WERI-Rb-1 (cell line): ENCODE measurements around the gene FLT3LG.

Source experiments
- DNase-seq: peaks from one replicate; pipeline ENCODE4 v3.0.0-alpha.2; 2020
- H3K27ac ChIP-seq: fragments of 250-450 bp; sonication (Bioruptor Pico); 2 replicates; pipeline ENCODE4 v1.5.1; 2020; ENCODE audit warnings: mild to moderate bottlenecking, moderate library complexity
- H3K27me3 ChIP-seq: fragments of 250-450 bp; sonication (Bioruptor Pico); 2 replicates; pipeline ENCODE4 v1.5.1; 2021; ENCODE audit warnings: mild to moderate bottlenecking, low read depth, moderate library complexity; ENCODE audit not compliant: insufficient read depth, severe bottlenecking
- H3K36me3 ChIP-seq: fragments of 250-450 bp; sonication (Bioruptor Pico); 2 replicates; pipeline ENCODE4 v1.5.1; 2020; ENCODE audit warnings: mild to moderate bottlenecking, moderate library complexity
- H3K4me3 ChIP-seq: 2 replicates; pipeline ENCODE4 v1.5.1; 2011; ENCODE audit warnings: low read depth, mild to moderate bottlenecking, control low read depth, low read length
- H3K9me3 ChIP-seq: fragments of 250-450 bp; sonication (Bioruptor Pico); 2 replicates; pipeline ENCODE4 v1.5.1; 2021; ENCODE audit warnings: mild to moderate bottlenecking, moderate library complexity; ENCODE audit not compliant: severe bottlenecking
- TF ChIP-seq, protein P1 (sequence below): IDR thresholded peaks from 2 replicates; pipeline ENCODE4 v1.5.1; 2011; ENCODE audit warnings: low read depth, mild to moderate bottlenecking, control low read depth, inconsistent platforms, low read length

FLT3LG gene

DNA sequence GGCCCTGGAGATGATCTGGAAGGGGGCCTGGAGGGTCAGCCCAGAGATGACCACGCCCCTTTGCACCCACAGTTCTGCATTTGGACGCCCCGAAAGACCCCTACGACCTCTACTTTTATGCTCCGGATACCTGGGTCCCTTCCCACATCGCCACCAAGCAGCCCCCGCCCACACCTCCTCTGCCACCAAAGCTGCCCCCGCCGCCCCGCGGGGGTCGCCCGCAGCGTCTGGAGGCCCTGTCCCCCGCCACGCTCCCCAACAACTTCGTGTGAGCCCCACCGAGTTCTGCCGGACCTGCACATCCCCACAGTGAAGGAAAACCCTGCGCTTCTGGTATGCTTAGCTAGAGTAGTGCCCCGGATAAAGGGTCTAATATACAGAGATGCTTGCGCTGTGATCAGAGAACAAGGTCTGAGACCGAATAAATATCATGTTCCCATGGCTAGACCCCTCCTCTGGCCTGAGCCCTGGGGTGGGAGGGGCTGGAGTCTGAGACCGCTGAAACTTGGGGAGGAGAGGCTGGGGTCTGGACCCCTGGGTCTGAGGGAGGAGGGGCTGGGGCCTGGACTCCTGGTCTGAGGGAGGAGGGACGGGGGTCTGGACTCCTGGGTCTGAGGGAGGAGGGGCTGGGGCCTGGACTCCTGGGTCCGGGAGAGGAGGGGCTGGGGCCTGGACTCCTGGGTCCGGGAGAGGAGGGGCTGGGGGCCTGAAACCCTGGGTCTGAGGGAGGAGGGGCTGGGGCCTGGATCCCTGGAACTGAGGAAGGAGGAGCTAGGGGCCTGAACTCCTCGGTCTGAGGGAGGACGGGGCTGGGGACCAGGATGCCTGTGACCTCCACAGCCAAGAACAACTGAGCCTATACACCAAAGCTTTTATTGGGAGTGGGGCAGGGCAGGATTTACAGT lies 45.2 kb upstream of the FLT3LG start:
- Histone ChIP-seq H3K36me3 (peaks cover 46% of the 10 kb centered on the region), H3K9me3 (no peaks in the 10 kb centered on the region), H3K27me3 (no peaks in the 10 kb centered on the region), H3K27ac (peak overlapping the region; percentile 90), H3K4me3 (peak overlapping the region; percentile 62)
- TF ChIP-seq, protein P1, sequence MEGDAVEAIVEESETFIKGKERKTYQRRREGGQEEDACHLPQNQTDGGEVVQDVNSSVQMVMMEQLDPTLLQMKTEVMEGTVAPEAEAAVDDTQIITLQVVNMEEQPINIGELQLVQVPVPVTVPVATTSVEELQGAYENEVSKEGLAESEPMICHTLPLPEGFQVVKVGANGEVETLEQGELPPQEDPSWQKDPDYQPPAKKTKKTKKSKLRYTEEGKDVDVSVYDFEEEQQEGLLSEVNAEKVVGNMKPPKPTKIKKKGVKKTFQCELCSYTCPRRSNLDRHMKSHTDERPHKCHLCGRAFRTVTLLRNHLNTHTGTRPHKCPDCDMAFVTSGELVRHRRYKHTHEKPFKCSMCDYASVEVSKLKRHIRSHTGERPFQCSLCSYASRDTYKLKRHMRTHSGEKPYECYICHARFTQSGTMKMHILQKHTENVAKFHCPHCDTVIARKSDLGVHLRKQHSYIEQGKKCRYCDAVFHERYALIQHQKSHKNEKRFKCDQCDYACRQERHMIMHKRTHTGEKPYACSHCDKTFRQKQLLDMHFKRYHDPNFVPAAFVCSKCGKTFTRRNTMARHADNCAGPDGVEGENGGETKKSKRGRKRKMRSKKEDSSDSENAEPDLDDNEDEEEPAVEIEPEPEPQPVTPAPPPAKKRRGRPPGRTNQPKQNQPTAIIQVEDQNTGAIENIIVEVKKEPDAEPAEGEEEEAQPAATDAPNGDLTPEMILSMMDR: no peak
- DNase-seq: peak; percentile 39

DNA sequence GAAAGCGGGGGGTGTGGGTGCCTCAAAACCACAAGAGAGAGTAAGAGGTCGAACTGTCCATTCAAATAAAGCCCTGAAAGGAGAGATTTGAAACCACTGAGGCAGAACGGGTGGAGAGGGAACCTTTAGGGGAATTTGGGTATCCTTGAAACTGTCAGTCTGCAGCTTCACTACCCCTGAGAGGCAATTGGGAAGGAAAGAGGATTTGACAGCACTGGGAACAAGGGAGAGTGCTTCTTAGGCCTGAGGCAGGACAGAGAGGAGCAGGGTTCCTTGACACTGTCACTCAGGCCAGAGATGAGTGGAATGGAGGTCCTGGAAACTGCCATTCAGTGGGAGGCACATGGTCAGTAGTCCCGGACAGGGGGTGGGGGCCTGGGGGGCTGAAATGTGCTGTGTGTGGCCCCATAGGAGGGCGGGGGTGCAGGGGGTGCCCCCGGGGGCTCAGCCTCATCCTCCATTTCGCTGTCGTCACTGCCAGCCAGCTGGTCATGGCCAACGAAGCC lies 43.8 kb upstream of the FLT3LG start:
- no peaks in the 10 kb centered on the region for H3K27me3 ChIP-seq

DNA sequence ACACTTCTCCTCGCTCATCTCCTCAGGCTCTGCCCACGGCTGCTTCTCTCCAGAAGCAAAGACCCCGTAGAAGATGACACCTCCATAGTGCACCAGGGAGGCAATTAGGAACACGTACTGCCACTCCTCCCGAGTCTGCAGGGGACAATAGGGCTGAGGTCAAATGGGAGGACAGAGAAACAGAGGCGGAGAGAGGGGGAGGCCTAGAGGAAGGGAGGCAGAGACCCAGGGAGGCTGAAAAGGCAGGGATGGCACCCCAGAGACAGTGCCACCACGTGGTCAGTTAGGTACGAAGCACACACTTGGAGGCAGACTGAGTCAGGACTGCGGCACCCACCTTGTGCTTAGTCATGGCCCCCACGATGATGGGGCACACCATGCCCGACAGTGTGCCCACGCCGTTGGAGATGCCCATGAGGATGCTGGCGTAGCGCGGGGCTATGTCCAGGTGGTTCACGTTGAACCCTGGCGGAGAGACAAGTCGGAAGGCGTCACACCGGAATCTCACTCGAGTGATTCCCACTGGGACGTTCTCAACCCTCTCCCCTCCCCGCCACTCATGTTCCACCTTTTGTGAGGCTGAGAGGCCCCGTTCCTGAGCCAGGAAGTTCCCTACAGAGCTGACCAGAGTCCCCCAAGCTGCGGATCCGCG lies 43.2 kb upstream of the FLT3LG start:
- no peaks in the 10 kb centered on the region for H3K9me3 ChIP-seq
- H3K4me3 ChIP-seq: no peak overlapping the region
- TF ChIP-seq, protein P1: peak; percentile 69
- H3K27me3 ChIP-seq: no peaks in the 10 kb centered on the region
- peaks cover 62% of the 10 kb centered on the region for H3K36me3 ChIP-seq
- no peak for DNase-seq
- no peak overlapping the region for H3K27ac ChIP-seq

More for the DNA sequence above, 43.8 kb upstream of the FLT3LG start:
- Histone ChIP-seq H3K4me3 (no peak overlapping the region), H3K36me3 (peaks cover 56% of the 10 kb centered on the region), H3K9me3 (no peaks in the 10 kb centered on the region), H3K27ac (no peak overlapping the region)
- no peak for DNase-seq
- TF ChIP-seq, protein P1: no peak

DNA sequence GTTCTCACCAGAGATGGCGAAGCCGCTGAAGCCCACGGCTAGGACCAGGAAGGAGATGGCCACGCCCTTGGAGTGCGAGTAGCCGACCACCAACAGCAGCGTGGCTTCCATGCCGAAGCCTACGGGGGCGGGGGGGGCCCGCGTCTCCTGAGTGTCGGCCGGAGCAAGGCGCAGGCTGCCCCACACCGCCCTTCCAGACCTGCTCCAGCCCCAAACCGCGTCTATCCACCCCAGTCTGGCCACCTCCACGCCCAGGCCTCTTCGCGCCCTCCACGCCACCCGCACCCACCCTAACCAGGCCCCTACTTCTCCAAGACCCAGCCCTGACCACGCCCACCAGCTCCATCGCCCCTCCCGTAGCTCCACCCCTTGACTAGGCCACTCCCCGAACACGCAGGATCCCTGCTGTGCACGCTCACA lies 42.7 kb upstream of the FLT3LG start:
- peak; percentile 53 for DNase-seq
- no peaks in the 10 kb centered on the region for H3K9me3 ChIP-seq
- peaks cover 68% of the 10 kb centered on the region for H3K36me3 ChIP-seq
- H3K27ac ChIP-seq: no peak overlapping the region
- TF ChIP-seq, protein P1: no peak
- no peak overlapping the region for H3K4me3 ChIP-seq
- H3K27me3 ChIP-seq: no peaks in the 10 kb centered on the region

DNA sequence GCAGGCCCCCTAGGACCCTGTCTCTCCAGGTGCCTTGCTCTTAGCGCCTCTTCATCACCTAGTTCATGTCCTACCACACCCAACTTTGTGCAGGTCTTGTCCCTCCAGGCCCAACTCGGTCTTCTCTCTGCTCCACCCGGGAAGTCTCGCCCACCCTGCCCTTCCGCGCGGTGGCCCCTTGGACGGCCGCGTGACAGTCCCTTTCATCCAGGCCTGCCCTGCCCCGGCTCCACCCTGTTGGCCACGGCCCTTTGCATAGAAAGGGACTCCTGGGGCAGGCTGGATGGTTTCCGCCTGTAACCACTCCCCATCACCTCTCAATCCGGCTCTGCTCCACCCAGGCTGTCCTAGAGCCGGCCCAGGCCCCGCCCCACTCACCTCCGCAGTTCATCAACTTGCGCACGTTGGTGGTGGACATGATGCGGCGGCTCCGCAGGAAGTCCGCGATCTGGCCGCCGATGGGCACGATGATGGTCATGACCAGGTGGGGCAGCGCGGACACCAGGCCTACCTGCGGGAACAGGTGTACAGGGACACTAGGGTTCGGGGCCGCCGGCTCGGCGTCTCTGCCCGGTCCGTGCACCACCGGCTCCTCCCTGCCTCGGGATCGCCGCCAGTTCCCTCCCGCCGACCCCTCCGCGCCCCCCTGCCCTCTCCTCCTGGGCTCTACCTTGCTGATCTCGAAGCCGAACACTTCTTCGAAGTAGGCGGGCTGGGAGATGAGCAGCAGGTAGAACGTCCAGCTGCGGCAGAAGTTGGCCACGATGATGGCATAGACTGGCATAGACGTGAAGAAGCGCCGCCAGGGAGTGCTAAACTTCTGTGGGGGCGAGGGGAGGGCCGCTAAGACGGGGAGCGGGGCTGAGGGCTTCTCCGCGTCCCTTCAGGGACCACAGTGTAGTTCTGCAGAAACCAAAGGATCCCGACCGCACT lies 41.6 kb upstream of the FLT3LG start:
- H3K9me3 ChIP-seq: no peaks in the 10 kb centered on the region
- DNase-seq: no peak
- H3K27ac ChIP-seq: no peak overlapping the region
- no peak overlapping the region for H3K4me3 ChIP-seq
- peaks cover 75% of the 10 kb centered on the region for H3K36me3 ChIP-seq
- TF ChIP-seq, protein P1: no peak
- H3K27me3 ChIP-seq: no peaks in the 10 kb centered on the region
